ENCODE results near the gene PARN. TPM values are rescaled to one million over a fixed set of nuclear protein-coding genes. Genes with fewer than 3 reads are reported as not detected.
"Not testable (repeated sequence)": the region's sequence is repeated elsewhere in the genome, so short reads cannot be mapped to it uniquely, and the experiment has no call there.

Gene PARN
- total RNA-seq, 2 experiments from 2014 or later = 40.7 to 45.8 TPM

- no peak for ATAC-seq (ENCODE audit: low read depth)
- no peaks in the 10 kb centered on the region for H3K9me3 Mint-ChIP-seq
- H3K27ac Mint-ChIP-seq = no peak overlapping the region
- DNase-seq = no peak
- H3K4me3 Mint-ChIP-seq = no peak overlapping the region
- POLR2A ChIA-PET = no interaction called here
- peaks cover 6% of the 10 kb centered on the region for H3K4me1 Mint-ChIP-seq
- H3K27me3 Mint-ChIP-seq = no peaks in the 10 kb centered on the region
- H3K36me3 Mint-ChIP-seq = peaks cover 11% of the 10 kb centered on the region
These were observed 80.3 kb downstream of the PARN start for GRCh38 chr16:14549789-14550153.

- H3K27ac Mint-ChIP-seq = no peak overlapping the region
- peaks cover 6% of the 10 kb centered on the region for H3K4me1 Mint-ChIP-seq
- no peaks in the 10 kb centered on the region for H3K27me3 Mint-ChIP-seq
- H3K9me3 Mint-ChIP-seq = no peaks in the 10 kb centered on the region
- peaks cover 12% of the 10 kb centered on the region for H3K36me3 Mint-ChIP-seq
- H3K4me3 Mint-ChIP-seq = no peak overlapping the region
- POLR2A ChIA-PET = no interaction called here
- DNase-seq = no peak
- ATAC-seq (ENCODE audit: low read depth) = no peak
These were observed 80.9 kb downstream of the PARN start for GRCh38 chr16:14548933-14549788.

- DNase-seq (no peak), ATAC-seq (ENCODE audit: low read depth) (no peak)
- POLR2A ChIA-PET = no interaction called here
- peaks cover 6% of the 10 kb centered on the region for H3K4me1 Mint-ChIP-seq
- peaks cover 33% of the 10 kb centered on the region for H3K36me3 Mint-ChIP-seq
- no peak overlapping the region for H3K4me3 Mint-ChIP-seq
- peaks cover 6% of the 10 kb centered on the region for H3K9me3 Mint-ChIP-seq
- no peaks in the 10 kb centered on the region for H3K27me3 Mint-ChIP-seq
- no peak overlapping the region for H3K27ac Mint-ChIP-seq
These were observed 84.6 kb downstream of the PARN start for GRCh38 chr16:14545346-14545884.

GRCh38 chr16:14544846-14545245 is 85.2 kb downstream of the PARN start:
- ATAC-seq (ENCODE audit: low read depth); H3K4me3 Mint-ChIP-seq; DNase-seq; H3K27me3 Mint-ChIP-seq; H3K9me3 Mint-ChIP-seq; H3K4me1 Mint-ChIP-seq; POLR2A ChIA-PET; H3K27ac Mint-ChIP-seq: not testable (repeated sequence)
- H3K36me3 Mint-ChIP-seq = peaks cover 34% of the 10 kb centered on the region

- H3K36me3 Mint-ChIP-seq = peaks cover 29% of the 10 kb centered on the region
- no peak overlapping the region for H3K27ac Mint-ChIP-seq
- H3K4me3 Mint-ChIP-seq = no peak overlapping the region
- POLR2A ChIA-PET = no interaction called here
- H3K4me1 Mint-ChIP-seq = no peaks in the 10 kb centered on the region
- DNase-seq (no peak), ATAC-seq (ENCODE audit: low read depth) (no peak)
- H3K27me3 Mint-ChIP-seq = no peaks in the 10 kb centered on the region
- H3K9me3 Mint-ChIP-seq = peaks cover 6% of the 10 kb centered on the region
These were observed 90.4 kb downstream of the PARN start for GRCh38 chr16:14539631-14540030.

GRCh38 chr16:14539156-14539555 is 90.9 kb downstream of the PARN start:
- Mint-ChIP-seq H3K27me3 (no peaks in the 10 kb centered on the region), H3K27ac (no peak overlapping the region), H3K4me1 (no peaks in the 10 kb centered on the region), H3K36me3 (peaks cover 28% of the 10 kb centered on the region), H3K4me3 (no peak overlapping the region), H3K9me3 (peaks cover 6% of the 10 kb centered on the region)
- DNase-seq (no peak), ATAC-seq (ENCODE audit: low read depth) (no peak)
- POLR2A ChIA-PET = no interaction called here

- POLR2A ChIA-PET = no interaction called here
- no peak for ATAC-seq (ENCODE audit: low read depth)
- H3K27me3 Mint-ChIP-seq = no peaks in the 10 kb centered on the region
These were observed 91.5 kb downstream of the PARN start for GRCh38 chr16:14538604-14539003.

GRCh38 chr16:14531613-14532012 is 98.4 kb downstream of the PARN start:
- Mint-ChIP-seq H3K4me1 (peaks cover 1% of the 10 kb centered on the region), H3K27me3 (no peaks in the 10 kb centered on the region), H3K36me3 (peaks cover 9% of the 10 kb centered on the region), H3K9me3 (no peaks in the 10 kb centered on the region), H3K27ac (no peak overlapping the region), H3K4me3 (no peak overlapping the region)
- POLR2A ChIA-PET = no interaction called here
- DNase-seq (no peak), ATAC-seq (ENCODE audit: low read depth) (no peak)

More at GRCh38 chr16:14538604-14539003, 91.5 kb downstream of the PARN start:
- Mint-ChIP-seq H3K36me3 (peaks cover 27% of the 10 kb centered on the region), H3K4me3 (no peak overlapping the region), H3K27ac (no peak overlapping the region), H3K9me3 (peaks cover 6% of the 10 kb centered on the region), H3K4me1 (no peaks in the 10 kb centered on the region)
- DNase-seq = no peak

GRCh38 chr16:14531101-14531500 is 99.0 kb downstream of the PARN start:
- no peak overlapping the region for H3K4me3 Mint-ChIP-seq
- no peaks in the 10 kb centered on the region for H3K9me3 Mint-ChIP-seq
- peak overlapping the region; percentile 10 for H3K27ac Mint-ChIP-seq
- DNase-seq (no peak), ATAC-seq (ENCODE audit: low read depth) (no peak)
- POLR2A ChIA-PET = no interaction called here
- H3K4me1 Mint-ChIP-seq = peaks cover 1% of the 10 kb centered on the region
- H3K27me3 Mint-ChIP-seq = no peaks in the 10 kb centered on the region
- peaks cover 9% of the 10 kb centered on the region for H3K36me3 Mint-ChIP-seq

- H3K4me1 Mint-ChIP-seq = peaks cover 1% of the 10 kb centered on the region
- no peak for ATAC-seq (ENCODE audit: low read depth)
- POLR2A ChIA-PET = interaction anchor here (1.4 kb wide), 1 partner anchor 610 kb away, joined by 3 read pairs; the partner anchor contains the start of gene ERCC4
- H3K27ac Mint-ChIP-seq = no peak overlapping the region
- H3K36me3 Mint-ChIP-seq = peaks cover 9% of the 10 kb centered on the region
- H3K4me3 Mint-ChIP-seq = no peak overlapping the region
- no peak for DNase-seq
- no peaks in the 10 kb centered on the region for H3K27me3 Mint-ChIP-seq
- no peaks in the 10 kb centered on the region for H3K9me3 Mint-ChIP-seq
These were observed 100.0 kb downstream of the PARN start for GRCh38 chr16:14530046-14530445.

GRCh38 chr16:14529010-14529669 is 100.9 kb downstream of the PARN start:
- DNase-seq (peak; percentile 59), ATAC-seq (ENCODE audit: low read depth) (no peak)
- H3K4me3 Mint-ChIP-seq = no peak overlapping the region
- H3K27ac Mint-ChIP-seq = no peak overlapping the region
- POLR2A ChIA-PET = interaction anchor here (1.4 kb wide), 1 partner anchor 609 kb away, joined by 3 read pairs; the partner anchor contains the start of gene ERCC4
- peaks cover 1% of the 10 kb centered on the region for H3K4me1 Mint-ChIP-seq
- no peaks in the 10 kb centered on the region for H3K27me3 Mint-ChIP-seq
- no peaks in the 10 kb centered on the region for H3K9me3 Mint-ChIP-seq
- H3K36me3 Mint-ChIP-seq = peaks cover 9% of the 10 kb centered on the region

- POLR2A ChIA-PET = no interaction called here
- DNase-seq (no peak), ATAC-seq (ENCODE audit: low read depth) (no peak)
- Mint-ChIP-seq H3K9me3 (no peaks in the 10 kb centered on the region), H3K4me3 (no peak overlapping the region), H3K4me1 (peaks cover 1% of the 10 kb centered on the region), H3K36me3 (peaks cover 2% of the 10 kb centered on the region), H3K27me3 (no peaks in the 10 kb centered on the region), H3K27ac (no peak overlapping the region)
These were observed 101.8 kb downstream of the PARN start for GRCh38 chr16:14528306-14528705.

- Mint-ChIP-seq H3K4me3 (no peak overlapping the region), H3K27ac (no peak overlapping the region), H3K4me1 (peaks cover 1% of the 10 kb centered on the region), H3K36me3 (no peaks in the 10 kb centered on the region), H3K27me3 (no peaks in the 10 kb centered on the region), H3K9me3 (no peaks in the 10 kb centered on the region)
- POLR2A ChIA-PET = no interaction called here
- ATAC-seq (ENCODE audit: low read depth) = no peak
- DNase-seq = no peak
These were observed 102.5 kb downstream of the PARN start for GRCh38 chr16:14527411-14528044.
